Heart right ventricle (tissue), 16 donors: Measurements from ENCODE around the gene NAA38. TPM values are rescaled to one million over a fixed set of nuclear protein-coding genes. Genes with fewer than 3 reads are reported as not detected.

Experiments
- ATAC-seq, 8 donors: fragments of 200-7000 bp; cut with Tn5 transposase; one replicate each; pipeline ENCODE4 v1.9.1; 2020; ENCODE audit warnings: mild to moderate bottlenecking in 8 of 8, moderate library complexity in 8 of 8, moderate number of reproducible peaks in 1 of 8
- DNase-seq, 2 donors: peaks; one replicate each; pipeline ENCODE4 v3.0.0-alpha.2; 2020
- H3K27ac ChIP-seq, 10 donors: fragments of 200-600 bp; sonication (generic) in 2 of 10; one replicate each; pipeline versions ENCODE4 v1.5.0 to v1.8.0; 2020 to 2022; ENCODE audit warnings: mild to moderate bottlenecking in 3 of 10
- H3K27me3 ChIP-seq, 7 donors: fragments of 200-600 bp; one replicate each; pipeline ENCODE4 v1.8.0; 2021 to 2022; ENCODE audit warnings: mild to moderate bottlenecking in 2 of 7
- H3K36me3 ChIP-seq, 9 donors: fragments of 200-600 bp; sonication (generic) in 1 of 9; one replicate each; pipeline versions ENCODE4 v1.5.0 to v1.8.0; 2020 to 2022; ENCODE audit warnings: mild to moderate bottlenecking in 2 of 9
- H3K4me1 ChIP-seq, 9 donors: fragments of 200-600 bp; sonication (generic) in 1 of 9; one replicate each; pipeline versions ENCODE4 v1.5.0 to v1.8.0; 2020 to 2022; ENCODE audit warnings: mild to moderate bottlenecking in 4 of 9
- H3K4me3 ChIP-seq, 10 donors: fragments of 200-600 bp; sonication (generic) in 2 of 10; one replicate each; pipeline versions ENCODE4 v1.5.0 to v1.8.0; 2020 to 2022; ENCODE audit warnings: mild to moderate bottlenecking in 7 of 10, moderate library complexity in 2 of 10
- H3K9me3 ChIP-seq, 11 donors: fragments of 200-600 bp in 10 of 11; sonication (generic) in 2 of 11; one replicate each; pipeline versions ENCODE4 v1.5.0 to v1.8.0; 2013 to 2022; ENCODE audit warnings: mild to moderate bottlenecking in 2 of 11, control low read depth in 1 of 11, moderate library complexity in 1 of 11
- WGBS, 2 donors: extraction: QIAGEN DNeasy Blood & Tissue Kit; methylation state at CpG; one replicate each; pipeline ENCODE4 v1.1.7; 2013; ENCODE audit warnings: inconsistent platforms in 1 of 2; 5-methylcytosine and 5-hydroxymethylcytosine counted together
- intact Hi-C, 10 donors: fragments of 100-400 bp; cut with DNase I; formaldehyde crosslinking; loops; one replicate each; pipeline versions ENCODE4 v1.11.1 to v1.14.2; 2022
- polyA plus RNA-seq, 2 donors: library from polyadenylated mRNA; stranded (reverse); fragments of 200-250 nt; gene quantifications; one replicate each; pipeline ENCODE4 v1.2.3, GENCODE V29; 2013
- total RNA-seq, 10 donors: library from RNA; stranded (reverse); fragmentation: NEBNext Ultra II Directional in 3 of 10; extraction: Animal tissue kit (Norgen Biotek cat#: 25700) in 3 of 10; gene quantifications; one replicate each; pipeline versions ENCODE4 v1.2.1 to v1.2.4, GENCODE V29; 2021 to 2023
- TF ChIP-seq, protein P1 (sequence below), 9 donors: fragments of 200-600 bp; sonication (generic) in 2 of 9; IDR thresholded peaks; one replicate each; pipeline versions ENCODE4 v1.5.0 to v1.8.0; 2021 to 2022; ENCODE audit warnings: antibody characterized with exemption in 9 of 9, mild to moderate bottlenecking in 5 of 9, moderate library complexity in 1 of 9
- donor health status: Arrhythmogenic right ventricular cardiomyopathy.
- donor health status: ischemic (EF 13 %, LVEDD 7.1; RV severe dilation, severe dysfunction).
- donor health status: healthy with polysubstance abuse.
- donor health status: DM: no; HTN: yes; CAD: no.
- donor health status: DM: no; HTN: no; CAD: no.
- donor health status: ischemic (EF 25% LVEDD 6.9; RV normal size, moderate dysfunction).
- donor health status: ischemic (EF 25% LVEDD 5.7; RV mildly dilated, moderate dysfunction).
- donor health status: healthy.
- donor health status: DM: yes; HTN: yes; CAD: no.
- donor health status: Ischemic cardiomyopathy.
- donor health status: ischemic (EF 35%, LVEDD 5.7; RV mildly dilated, moderate dysfunction).
- donor health status: nonischemic (EF 11% LVEDD 7.7; RV severe dilation, severe dysfunction).
- donor health status: DM: yes; HTN: yes; CAD: no.
- donor health status: PGD.
- donor health status: ischemic (EF 29% LVEDD 5.4; RV normal size, mild dysfunction).
- donor health status: nonischemic (EF 23%, LVEDD 6.1; RV moderate dilation, normal function).

The NAA38 gene
- total and polyA plus RNA-seq, 12 donors = 59.2 to 167 (median 75.2) TPM

DNA sequence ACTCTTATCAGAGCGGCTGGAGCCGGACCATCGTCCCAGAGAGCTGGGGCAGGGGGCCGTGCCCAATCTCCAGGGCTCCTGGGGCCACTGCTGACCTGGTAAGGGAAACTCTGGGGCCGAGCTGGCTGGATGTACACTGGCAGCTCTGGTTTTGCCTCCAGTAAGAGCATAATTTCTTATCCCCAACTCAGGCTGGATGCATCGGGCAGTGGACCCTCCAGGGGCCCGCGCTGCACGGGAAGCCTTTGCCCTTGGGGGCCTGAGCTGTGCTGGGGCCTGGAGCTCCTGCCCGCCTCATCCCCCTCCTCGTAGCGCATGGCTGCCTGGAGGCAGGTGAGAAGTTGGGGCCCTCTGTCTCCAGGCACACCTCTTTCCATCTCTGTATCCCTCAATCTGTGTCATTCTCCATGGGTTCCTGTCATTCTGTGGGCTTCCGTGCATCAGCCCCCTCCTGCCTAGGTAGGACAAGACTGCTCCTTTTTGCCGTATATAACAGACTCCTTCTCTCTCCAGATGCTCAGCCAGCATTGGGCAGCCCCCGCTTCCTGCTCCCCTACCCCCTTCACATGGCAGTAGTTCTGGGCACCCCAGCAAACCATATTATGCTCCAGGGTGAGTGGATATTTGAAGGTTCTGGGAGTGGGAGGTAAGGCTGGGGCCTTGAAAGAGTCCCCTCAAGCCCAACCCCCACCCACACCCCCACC, 11.8 kb downstream of the NAA38 start:
- Histone ChIP-seq H3K27ac (peak overlapping the region in 9 of 10 donors; percentile 90 to 100 (median 98)), H3K36me3 (peaks cover 0 to 60% (median 38%) of the 10 kb centered on the region in 9 donors), H3K9me3 (no peaks in the 10 kb centered on the region), H3K4me1 (peaks cover 12 to 38% (median 28%) of the 10 kb centered on the region in 9 donors), H3K4me3 (peak overlapping the region in 9 of 10 donors; percentile 68 to 90 (median 76)), H3K27me3 (no peaks in the 10 kb centered on the region)
- 72 to 75% methylated on average over 15 of the region's 15 CpGs for WGBS, 2 donors
- TF ChIP-seq, protein P1, sequence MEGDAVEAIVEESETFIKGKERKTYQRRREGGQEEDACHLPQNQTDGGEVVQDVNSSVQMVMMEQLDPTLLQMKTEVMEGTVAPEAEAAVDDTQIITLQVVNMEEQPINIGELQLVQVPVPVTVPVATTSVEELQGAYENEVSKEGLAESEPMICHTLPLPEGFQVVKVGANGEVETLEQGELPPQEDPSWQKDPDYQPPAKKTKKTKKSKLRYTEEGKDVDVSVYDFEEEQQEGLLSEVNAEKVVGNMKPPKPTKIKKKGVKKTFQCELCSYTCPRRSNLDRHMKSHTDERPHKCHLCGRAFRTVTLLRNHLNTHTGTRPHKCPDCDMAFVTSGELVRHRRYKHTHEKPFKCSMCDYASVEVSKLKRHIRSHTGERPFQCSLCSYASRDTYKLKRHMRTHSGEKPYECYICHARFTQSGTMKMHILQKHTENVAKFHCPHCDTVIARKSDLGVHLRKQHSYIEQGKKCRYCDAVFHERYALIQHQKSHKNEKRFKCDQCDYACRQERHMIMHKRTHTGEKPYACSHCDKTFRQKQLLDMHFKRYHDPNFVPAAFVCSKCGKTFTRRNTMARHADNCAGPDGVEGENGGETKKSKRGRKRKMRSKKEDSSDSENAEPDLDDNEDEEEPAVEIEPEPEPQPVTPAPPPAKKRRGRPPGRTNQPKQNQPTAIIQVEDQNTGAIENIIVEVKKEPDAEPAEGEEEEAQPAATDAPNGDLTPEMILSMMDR (IDR thresholded peaks at IDR 0.05) = no peak
- intact Hi-C loops = loop anchor here in 1 of 10 donors (10.0 kb wide), 1 partner anchor 309 kb away; the partner anchor contains the start of gene PER1
- DNase-seq = no peak
- ATAC-seq = no peak

- H3K9me3 ChIP-seq = no peaks in the 10 kb centered on the region
- peaks cover 12 to 48% (median 37%) of the 10 kb centered on the region in 9 donors for H3K4me1 ChIP-seq
- peak overlapping the region; percentile 90 to 100 (median 97) for H3K27ac ChIP-seq
- intact Hi-C loops = loop anchor here in 3 of 10 donors (1.0 to 10.0 kb wide), 3 partner anchors 10 to 310 kb away; partner anchors contain the start of genes PER1 (in 2 of the 3) and KDM6B (in 1 of the 3)
- H3K36me3 ChIP-seq = peaks cover 0 to 58% (median 28%) of the 10 kb centered on the region in 9 donors
- no peaks in the 10 kb centered on the region for H3K27me3 ChIP-seq
- H3K4me3 ChIP-seq = peak overlapping the region; percentile 68 to 90 (median 76)
- TF ChIP-seq, protein P1 (IDR thresholded peaks at IDR 0.05) = no peak
- ATAC-seq (peak; percentile 57 to 80 (median 71)), DNase-seq (peak; percentile 88 to 94)
- 1% methylated on average over 65 to 71 of the region's 71 CpGs for WGBS, 2 donors
Observed at GRCh38 chr17:7844292-7845154, 12.8 kb downstream of the NAA38 start.

GRCh38 chr17:7843536-7844291, 13.6 kb downstream of the NAA38 start:
- DNase-seq (peak; percentile 81 to 85), ATAC-seq (peak; percentile 22 to 58 (median 40))
- peak overlapping the region; percentile 90 to 100 (median 97) for H3K27ac ChIP-seq
- H3K27me3 ChIP-seq = no peaks in the 10 kb centered on the region
- peaks cover 15 to 56% (median 45%) of the 10 kb centered on the region in 9 donors for H3K4me1 ChIP-seq
- intact Hi-C loops = loop anchor here in 5 of 10 donors (1.0 to 10.0 kb wide), 4 partner anchors 9 to 311 kb away; partner anchors contain the start of genes KDM6B (in 2 of the 5), NAA38 (in 2 of the 5) and PER1 (in 2 of the 5)
- H3K4me3 ChIP-seq = peak overlapping the region; percentile 68 to 90 (median 76)
- 0 to 2% methylated on average over 59 to 60 of the region's 61 CpGs for WGBS, 2 donors
- peaks cover 0 to 50% (median 20%) of the 10 kb centered on the region in 9 donors for H3K36me3 ChIP-seq
- TF ChIP-seq, protein P1 (IDR thresholded peaks at IDR 0.05) = no peak
- H3K9me3 ChIP-seq = no peaks in the 10 kb centered on the region
